Mesenchymal stem cell (in vitro differentiated cells and primary cell): ENCODE results near the gene GREM2.

ENCODE experiments used
- DNase-seq: peaks from one replicate; pipeline ENCODE4 v3.0.0-alpha.2; 2013
- H2AFZ ChIP-seq: one replicate; pipeline ENCODE4 v1.6.1; 2013; ENCODE audit warnings: low read depth, mild to moderate bottlenecking, control low read depth, inconsistent platforms, low read length, moderate library complexity
- H2AK5ac ChIP-seq: 2 replicates; pipeline ENCODE4 v1.6.1; 2013; ENCODE audit warnings: low read length, moderate library complexity, mild to moderate bottlenecking, inconsistent platforms; ENCODE audit not compliant: severe bottlenecking
- H2BK120ac ChIP-seq: one replicate; pipeline ENCODE4 v1.6.1; 2013; ENCODE audit warnings: low read depth, mild to moderate bottlenecking, inconsistent platforms, low read length, moderate library complexity
- H2BK12ac ChIP-seq, 2 experiments: one replicate each; pipeline ENCODE4 v1.6.1; 2013; ENCODE audit warnings: inconsistent platforms in 2 of 2, low read length in 2 of 2, mild to moderate bottlenecking in 2 of 2, moderate library complexity in 2 of 2, control low read depth in 1 of 2
- H2BK15ac ChIP-seq: one replicate; pipeline ENCODE4 v1.6.1; 2013; ENCODE audit warnings: mild to moderate bottlenecking, low read depth, inconsistent platforms; ENCODE audit not compliant: poor library complexity, severe bottlenecking
- H2BK5ac ChIP-seq: 2 replicates; pipeline ENCODE4 v1.6.1; 2013; ENCODE audit warnings: low read depth, mild to moderate bottlenecking, low read length, control low read depth, inconsistent platforms; ENCODE audit not compliant: poor library complexity, severe bottlenecking
- H3K14ac ChIP-seq, 2 experiments: one replicate each; pipeline ENCODE4 v1.6.1; 2013; ENCODE audit warnings: inconsistent platforms in 2 of 2, low read length in 2 of 2, control low read depth in 1 of 2, mild to moderate bottlenecking in 1 of 2, moderate library complexity in 1 of 2
- H3K18ac ChIP-seq, 2 experiments: one replicate each; pipeline ENCODE4 v1.6.1; 2013; ENCODE audit warnings: inconsistent platforms in 2 of 2, low read length in 2 of 2, control low read depth in 1 of 2, low read depth in 1 of 2, mild to moderate bottlenecking in 1 of 2
- H3K23ac ChIP-seq, 2 experiments: one replicate each; pipeline ENCODE4 v1.6.1; 2013; ENCODE audit warnings: inconsistent platforms in 2 of 2, low read length in 2 of 2, mild to moderate bottlenecking in 2 of 2, moderate library complexity in 2 of 2, control low read depth in 1 of 2
- H3K27ac ChIP-seq: 2 replicates; pipeline ENCODE4 v1.5.1; 2013; ENCODE audit warnings: mild to moderate bottlenecking, moderate library complexity, low read length, control low read depth, inconsistent platforms; ENCODE audit not compliant: poor library complexity, severe bottlenecking
- H3K27me3 ChIP-seq, 2 experiments: 2 replicates each; pipeline versions ENCODE4 v1.6.1 to v1.7.0; 2013; ENCODE audit warnings: low read length in 2 of 2, mild to moderate bottlenecking in 2 of 2, moderate library complexity in 2 of 2, control low read depth in 1 of 2, inconsistent platforms in 1 of 2; ENCODE audit not compliant: control insufficient read depth in 1 of 2, insufficient read depth in 1 of 2
- H3K36me3 ChIP-seq, 2 experiments: 2 replicates each; pipeline versions ENCODE4 v1.6.1 to v1.7.0; 2013; ENCODE audit warnings: low read length in 2 of 2, control low read depth in 1 of 2, inconsistent platforms in 1 of 2, low read depth in 1 of 2, mild to moderate bottlenecking in 1 of 2; ENCODE audit not compliant: insufficient read depth in 2 of 2, control insufficient read depth in 1 of 2
- H3K4ac ChIP-seq, 2 experiments: one replicate each; pipeline ENCODE4 v1.6.1; 2013; ENCODE audit warnings: inconsistent platforms in 2 of 2, low read length in 2 of 2, mild to moderate bottlenecking in 2 of 2, moderate library complexity in 2 of 2, control low read depth in 1 of 2, low read depth in 1 of 2
- H3K4me1 ChIP-seq: 2 replicates; pipeline ENCODE4 v1.6.1; 2013; ENCODE audit warnings: low read depth, low read length, control low read depth; ENCODE audit not compliant: control insufficient read depth, insufficient read depth
- H3K4me2 ChIP-seq: 2 replicates; pipeline ENCODE4 v1.6.1; 2013; ENCODE audit warnings: low read length, mild to moderate bottlenecking, inconsistent platforms; ENCODE audit not compliant: poor library complexity, severe bottlenecking
- H3K4me3 ChIP-seq, 2 experiments: 2 replicates each; pipeline versions ENCODE4 v1.5.1 to v1.7.0; 2013; ENCODE audit warnings: low read length in 2 of 2, mild to moderate bottlenecking in 2 of 2, control low read depth in 1 of 2, low read depth in 1 of 2; ENCODE audit not compliant: insufficient read depth in 1 of 2
- H3K79me1 ChIP-seq: replicated peaks from 2 replicates; pipeline ENCODE4 v1.6.1; 2013; ENCODE audit warnings: mild to moderate bottlenecking, control low read depth, low read length, inconsistent platforms; ENCODE audit not compliant: poor library complexity, severe bottlenecking
- H3K9ac ChIP-seq: 2 replicates; pipeline ENCODE4 v1.7.0; 2013; ENCODE audit warnings: mild to moderate bottlenecking, low read length, moderate library complexity
- H3K9me3 ChIP-seq: 2 replicates; pipeline ENCODE4 v1.7.0; 2013; ENCODE audit warnings: mild to moderate bottlenecking, low read length; ENCODE audit not compliant: control insufficient read depth
- H4K8ac ChIP-seq: one replicate; pipeline ENCODE4 v1.6.1; 2013; ENCODE audit warnings: inconsistent platforms, mild to moderate bottlenecking, low read length, moderate library complexity
- H4K91ac ChIP-seq: one replicate; pipeline ENCODE4 v1.6.1; 2013; ENCODE audit warnings: mild to moderate bottlenecking, low read length, inconsistent platforms
- WGBS: methylation state at CpG from one replicate; pipeline ENCODE4 v1.1.7; 2013; ENCODE audit warnings: mixed read lengths; 5-methylcytosine and 5-hydroxymethylcytosine counted together

GREM2 gene

DNA sequence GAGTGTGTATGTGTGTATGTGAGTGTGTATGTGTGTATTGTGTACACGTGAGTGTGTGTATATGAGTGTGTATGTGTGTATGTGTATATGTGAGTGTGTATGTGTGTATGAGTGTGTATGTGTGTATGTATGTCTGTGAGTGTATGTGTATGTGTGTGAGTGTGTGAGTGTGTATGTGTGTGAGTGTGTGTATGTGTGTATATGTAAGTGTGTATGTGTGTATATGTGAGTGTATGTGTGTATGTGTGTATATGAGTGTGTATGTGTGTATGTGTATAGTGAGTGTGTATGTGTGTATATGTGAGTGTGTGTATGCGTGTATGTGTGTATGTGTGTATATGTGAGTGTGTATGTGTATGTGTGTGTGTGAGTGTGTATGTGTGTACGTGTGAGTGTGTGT, 49.2 kb downstream of the GREM2 start:
- H3K4me1 ChIP-seq: no peaks in the 10 kb centered on the region
- no peak for DNase-seq
- WGBS: 97% methylated on average over 3 of the region's 3 CpGs

GRCh38 chr1:240562111-240562590, 49.8 kb downstream of the GREM2 start:
- no peaks in the 10 kb centered on the region for H3K79me1 ChIP-seq
- no peak overlapping the region for H2BK120ac ChIP-seq
- H3K27ac ChIP-seq: no peak overlapping the region
- H3K9me3 ChIP-seq: no peaks in the 10 kb centered on the region
- no peak overlapping the region for H4K8ac ChIP-seq
- no peak overlapping the region for H2BK15ac ChIP-seq
- no peak overlapping the region for H3K4me2 ChIP-seq
- no peak overlapping the region for H2AK5ac ChIP-seq
- no peak overlapping the region for H3K23ac ChIP-seq
- no peak overlapping the region for H4K91ac ChIP-seq
- no peaks in the 10 kb centered on the region for H3K27me3 ChIP-seq
- H3K4me3 ChIP-seq: no peak overlapping the region
- H3K18ac ChIP-seq: no peak overlapping the region
- H2AFZ ChIP-seq: no peak overlapping the region
- DNase-seq: peak; percentile 56
- no peak overlapping the region for H3K9ac ChIP-seq
- H2BK5ac ChIP-seq: no peak overlapping the region
- no peak overlapping the region for H3K14ac ChIP-seq
- H3K36me3 ChIP-seq: peaks cover 0 to 39% of the 10 kb centered on the region in 2 experiments
- H2BK12ac ChIP-seq: no peak overlapping the region
- H3K4me1 ChIP-seq: no peaks in the 10 kb centered on the region
- 72% methylated on average over 6 of the region's 7 CpGs for WGBS
- H3K4ac ChIP-seq: no peak overlapping the region

More for the DNA sequence above, 49.2 kb downstream of the GREM2 start:
- Histone ChIP-seq H3K14ac (no peak overlapping the region), H3K36me3 (peaks cover 0 to 39% of the 10 kb centered on the region in 2 experiments), H4K8ac (no peak overlapping the region), H3K4me3 (no peak overlapping the region), H3K9me3 (no peaks in the 10 kb centered on the region), H2AFZ (no peak overlapping the region), H3K4ac (no peak overlapping the region), H3K23ac (no peak overlapping the region), H3K27ac (no peak overlapping the region), H2BK12ac (peak overlapping the region in 1 of 2 experiments; percentile 51), H2BK120ac (no peak overlapping the region), H2AK5ac (no peak overlapping the region), H2BK5ac (no peak overlapping the region), H3K4me2 (no peak overlapping the region), H3K79me1 (no peaks in the 10 kb centered on the region), H3K27me3 (no peaks in the 10 kb centered on the region), H4K91ac (no peak overlapping the region), H3K9ac (no peak overlapping the region), H2BK15ac (no peak overlapping the region), H3K18ac (peak overlapping the region in 1 of 2 experiments; percentile 28)

- H3K4me1 ChIP-seq: no peaks in the 10 kb centered on the region
- no peak overlapping the region for H3K4me2 ChIP-seq
- H3K27ac ChIP-seq: no peak overlapping the region
- H3K4ac ChIP-seq: no peak overlapping the region
- H2AFZ ChIP-seq: no peak overlapping the region
- no peaks in the 10 kb centered on the region for H3K79me1 ChIP-seq
- peaks cover 0 to 32% of the 10 kb centered on the region in 2 experiments for H3K36me3 ChIP-seq
- H2BK120ac ChIP-seq: no peak overlapping the region
- H3K4me3 ChIP-seq: no peak overlapping the region
- H4K91ac ChIP-seq: no peak overlapping the region
- H3K9ac ChIP-seq: no peak overlapping the region
- H3K9me3 ChIP-seq: no peaks in the 10 kb centered on the region
- no peak for DNase-seq
- H2BK15ac ChIP-seq: no peak overlapping the region
- no peaks in the 10 kb centered on the region for H3K27me3 ChIP-seq
- H2BK12ac ChIP-seq: no peak overlapping the region
- H3K23ac ChIP-seq: no peak overlapping the region
- H2AK5ac ChIP-seq: no peak overlapping the region
- no peak overlapping the region for H3K14ac ChIP-seq
- no peak overlapping the region for H4K8ac ChIP-seq
- 72% methylated on average over 5 of the region's 5 CpGs for WGBS
- no peak overlapping the region for H2BK5ac ChIP-seq
- no peak overlapping the region for H3K18ac ChIP-seq
Measured at GRCh38 chr1:240559781-240560180, 52.2 kb downstream of the GREM2 start.

DNA sequence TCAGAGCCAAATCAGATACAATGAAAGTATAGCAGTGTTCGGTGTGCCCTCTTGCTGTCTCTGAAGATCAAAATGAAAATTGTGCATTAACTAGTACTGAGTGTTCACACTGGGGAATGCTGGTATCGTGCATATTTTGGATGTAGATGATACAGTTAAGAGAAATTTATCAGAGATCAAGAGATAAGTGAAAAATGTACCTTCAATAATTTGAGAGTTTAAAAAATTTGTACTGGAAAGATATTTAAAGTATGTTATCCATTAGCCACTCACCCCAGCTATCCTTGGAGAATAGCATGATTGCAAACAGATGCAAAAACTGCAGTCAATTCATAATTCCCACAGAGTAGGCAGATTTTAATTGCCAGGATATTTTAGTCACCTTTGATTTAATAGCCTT, 56.4 kb downstream of the GREM2 start:
- no peak overlapping the region for H2BK15ac ChIP-seq
- no peaks in the 10 kb centered on the region for H3K79me1 ChIP-seq
- no peak overlapping the region for H2AK5ac ChIP-seq
- WGBS: 92% methylated on average over 2 of the region's 2 CpGs
- H2AFZ ChIP-seq: no peak overlapping the region
- H4K8ac ChIP-seq: no peak overlapping the region
- H3K27ac ChIP-seq: no peak overlapping the region
- H3K4me3 ChIP-seq: no peak overlapping the region
- no peak overlapping the region for H3K14ac ChIP-seq
- no peak for DNase-seq
- H3K18ac ChIP-seq: no peak overlapping the region
- no peak overlapping the region for H3K23ac ChIP-seq
- no peaks in the 10 kb centered on the region for H3K9me3 ChIP-seq
- no peak overlapping the region for H3K4me2 ChIP-seq
- peaks cover 0 to 10% of the 10 kb centered on the region in 2 experiments for H3K36me3 ChIP-seq
- H2BK12ac ChIP-seq: no peak overlapping the region
- no peak overlapping the region for H2BK5ac ChIP-seq
- no peak overlapping the region for H3K4ac ChIP-seq
- no peaks in the 10 kb centered on the region for H3K27me3 ChIP-seq
- no peak overlapping the region for H2BK120ac ChIP-seq
- no peaks in the 10 kb centered on the region for H3K4me1 ChIP-seq
- H4K91ac ChIP-seq: no peak overlapping the region
- peak overlapping the region; percentile 57 for H3K9ac ChIP-seq
